HG03135 (cell line): ENCODE results near the gene GMPR.

ENCODE experiments used
- ATAC-seq: cut with Tn5 transposase; IDR thresholded peaks from one replicate; pipeline ENCODE4 v1.9.1; 2021; ENCODE audit warnings: mild to moderate bottlenecking, moderate library complexity; ENCODE audit not compliant: unreplicated experiment

The GMPR gene

DNA sequence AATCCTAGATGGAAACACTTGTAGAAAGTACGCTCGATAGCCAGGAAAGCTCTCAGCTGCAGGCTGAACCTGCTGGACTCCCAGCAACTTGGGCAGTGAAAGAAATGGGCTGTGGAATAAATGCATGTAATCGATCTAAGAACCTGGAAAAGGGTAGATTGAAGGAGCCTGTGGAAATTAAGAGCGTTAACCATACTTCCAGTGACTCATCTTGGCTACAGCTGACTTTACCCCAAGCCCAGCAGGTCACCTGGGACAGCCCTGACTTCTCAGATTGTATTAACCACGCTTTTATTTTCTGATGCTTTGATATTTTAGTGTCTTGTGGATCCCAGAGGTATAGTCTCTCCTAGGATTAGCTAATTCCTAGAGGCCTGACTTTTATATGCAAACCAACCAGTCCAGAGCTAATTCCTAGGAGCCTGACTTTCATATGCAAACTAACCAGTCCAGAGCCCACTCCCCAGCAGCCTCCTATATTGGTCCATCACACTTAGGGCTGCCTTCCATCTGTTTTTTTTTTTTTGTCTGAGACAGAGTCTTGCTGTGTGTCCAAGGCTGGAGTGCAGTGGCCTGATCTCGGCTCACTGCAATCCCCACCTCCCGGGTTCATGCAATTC lies 86.3 kb downstream of the GMPR start:
- ATAC-seq = no peak

GRCh38 chr6:16326531-16326930 lies 88.1 kb downstream of the GMPR start:
- no peak for ATAC-seq

DNA sequence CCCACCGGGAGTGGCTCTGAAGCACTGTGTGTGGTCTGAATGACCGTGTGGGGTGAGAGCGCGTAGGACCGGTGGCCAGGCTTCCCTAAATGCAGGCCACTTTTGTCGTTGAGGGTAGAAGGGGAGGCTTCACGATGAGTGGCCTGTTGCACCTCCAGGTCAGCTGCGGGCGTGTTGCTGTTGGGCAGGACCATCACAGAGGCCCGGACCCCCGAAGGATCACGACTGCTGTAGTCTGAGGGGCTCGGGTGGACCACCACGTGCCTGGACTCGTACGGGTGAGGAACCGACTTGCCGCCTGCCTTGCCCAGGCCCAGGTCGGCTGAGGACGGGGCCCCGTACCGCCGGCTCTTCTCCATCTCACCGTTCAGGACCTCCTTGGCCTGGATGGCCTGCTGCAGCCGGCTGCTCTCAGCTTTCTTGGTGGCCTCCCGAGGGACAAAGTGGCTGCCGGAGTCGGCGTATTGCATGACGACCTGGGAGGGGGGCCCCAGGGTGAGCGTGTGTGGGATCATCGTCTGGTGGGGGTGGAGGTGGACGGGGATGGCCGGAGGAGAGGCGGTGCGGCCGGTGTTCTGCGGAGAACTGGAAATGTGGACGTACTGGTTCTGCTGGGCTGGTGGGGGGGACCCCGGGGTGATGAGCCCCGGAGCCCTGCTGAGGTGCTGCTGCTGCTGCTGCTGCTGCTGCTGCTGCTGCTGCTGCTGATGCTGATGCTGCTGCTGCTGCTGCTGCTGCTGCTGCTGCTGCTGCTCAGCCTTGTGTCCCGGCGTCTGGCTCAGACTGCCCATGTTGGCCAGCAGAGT lies 88.8 kb downstream of the GMPR start:
- ATAC-seq = no peak

DNA sequence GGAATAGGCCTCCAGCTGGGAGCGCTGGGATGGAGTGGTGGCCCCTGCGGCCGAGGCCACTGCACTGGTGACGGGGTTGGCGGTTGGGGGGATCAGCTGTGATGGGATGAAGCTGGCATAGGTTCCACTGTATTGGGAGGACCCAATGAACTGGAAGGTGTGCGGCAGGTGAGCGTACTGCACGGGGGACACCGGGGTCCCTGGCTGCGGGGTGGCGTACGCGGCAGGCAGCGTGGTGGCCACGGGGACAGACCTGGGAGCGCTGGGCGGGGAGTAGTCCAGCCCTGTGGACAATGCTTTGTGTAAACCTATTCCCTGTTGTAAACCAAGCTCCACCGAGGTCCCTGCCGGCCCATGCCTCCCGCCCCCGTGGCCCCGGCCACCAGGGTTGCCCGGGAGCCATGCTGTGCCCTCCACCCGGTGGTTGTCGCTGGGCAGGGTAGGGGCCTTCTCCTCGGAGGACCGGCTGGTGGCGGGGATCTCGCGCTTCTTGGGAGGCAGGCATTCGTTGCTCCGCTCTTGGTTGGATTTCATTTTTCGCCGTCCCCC lies 89.5 kb downstream of the GMPR start:
- ATAC-seq = no peak

DNA sequence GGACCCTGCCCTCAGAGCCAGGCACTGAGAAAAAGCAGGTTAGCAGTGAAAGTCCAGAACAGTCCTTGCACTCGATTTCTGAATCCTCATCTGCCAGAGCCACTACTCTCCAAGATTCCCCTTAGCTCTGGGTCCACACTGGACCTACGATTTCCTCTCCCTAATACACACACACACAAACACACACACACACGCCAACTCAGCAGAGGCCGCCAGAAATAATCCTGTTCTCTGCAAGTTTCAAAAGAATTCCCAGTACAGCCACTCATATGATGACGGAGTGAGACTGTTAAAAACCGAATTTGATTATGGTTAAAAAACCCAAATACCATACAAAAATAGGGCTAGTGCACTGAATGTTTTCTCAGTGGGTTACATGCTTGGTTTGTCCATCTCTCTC lies 90.8 kb downstream of the GMPR start:
- no peak for ATAC-seq

DNA sequence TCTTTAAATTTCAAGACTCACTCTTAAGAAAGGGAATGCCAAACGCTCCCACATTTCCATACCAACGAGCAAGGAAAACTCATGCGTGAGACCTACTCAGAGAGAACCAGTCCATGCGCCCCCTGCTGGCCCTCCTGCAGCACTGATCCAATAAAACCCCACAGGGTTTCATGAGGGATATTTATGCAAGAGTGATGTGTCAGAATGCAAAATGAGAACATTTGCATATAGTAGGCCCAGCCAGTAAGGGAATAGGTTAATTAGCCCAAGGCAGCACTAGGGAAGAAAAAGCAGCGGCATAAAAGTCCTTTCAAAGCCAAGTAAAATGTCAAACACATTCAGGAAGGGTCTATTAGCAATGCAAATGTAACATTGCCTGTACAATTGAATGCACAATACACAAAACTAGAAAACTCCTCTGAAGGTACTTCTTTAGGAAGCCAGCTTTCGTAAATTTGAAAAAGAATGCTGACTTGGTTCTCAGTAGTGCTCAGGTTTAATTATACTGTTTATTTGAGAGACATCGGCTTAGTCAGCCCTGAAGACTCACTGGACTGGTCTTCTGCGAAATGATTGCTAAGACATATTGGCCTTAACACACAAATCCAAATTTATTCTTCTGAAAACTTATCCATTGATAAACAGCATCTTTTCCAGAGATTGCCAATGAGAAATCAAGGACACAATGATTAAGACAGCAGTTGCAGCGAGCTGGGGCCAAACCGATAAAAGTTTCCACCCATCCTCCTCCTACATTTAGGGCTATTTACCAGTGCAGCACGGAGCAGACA lies 93.2 kb downstream of the GMPR start:
- ATAC-seq = no peak

GRCh38 chr6:16332175-16332542 lies 93.8 kb downstream of the GMPR start:
- ATAC-seq = peak; percentile 83

DNA sequence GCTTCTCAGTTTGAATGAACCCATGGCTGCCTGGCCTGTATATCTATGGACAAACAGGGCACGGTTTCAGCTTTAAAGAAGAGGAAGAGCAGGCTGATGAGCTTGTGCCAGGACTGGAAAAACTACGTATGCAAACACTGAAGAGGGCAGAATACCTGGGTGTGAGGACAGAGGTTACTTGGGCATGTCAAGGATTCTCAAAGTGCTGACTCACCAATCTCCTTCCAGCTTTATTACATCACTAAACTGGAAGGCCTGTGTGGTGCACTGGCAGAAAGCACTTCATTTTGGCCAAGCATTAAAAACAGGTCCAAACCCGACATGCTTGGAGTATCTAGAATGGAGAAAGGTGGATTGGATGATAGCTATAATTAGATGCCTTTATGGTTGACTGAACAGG lies 95.2 kb downstream of the GMPR start:
- ATAC-seq = no peak

- no peak for ATAC-seq
Observed at GRCh38 chr6:16334671-16335070, 96.3 kb downstream of the GMPR start.

DNA sequence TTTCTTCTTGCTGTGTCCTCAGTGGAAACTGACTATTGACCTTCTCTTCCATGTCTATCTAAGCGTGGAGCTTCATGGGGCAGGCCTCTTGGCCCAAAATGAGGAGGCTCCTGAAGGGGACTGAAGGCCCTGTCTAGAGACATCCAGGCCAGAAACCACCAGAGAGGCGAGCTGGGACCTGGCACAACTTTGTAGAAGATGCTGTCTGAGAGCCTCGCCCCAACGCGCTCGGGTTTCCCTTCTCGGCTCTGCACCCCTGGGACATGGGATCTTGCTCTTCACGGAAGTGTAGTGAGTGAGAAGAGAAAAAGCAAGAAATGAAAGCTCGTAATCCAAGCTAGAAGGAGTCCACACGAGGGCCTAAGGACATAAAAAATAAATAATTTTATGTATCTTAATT lies 96.8 kb downstream of the GMPR start:
- ATAC-seq = no peak

GRCh38 chr6:16336056-16336818 lies 97.8 kb downstream of the GMPR start:
- ATAC-seq = no peak

DNA sequence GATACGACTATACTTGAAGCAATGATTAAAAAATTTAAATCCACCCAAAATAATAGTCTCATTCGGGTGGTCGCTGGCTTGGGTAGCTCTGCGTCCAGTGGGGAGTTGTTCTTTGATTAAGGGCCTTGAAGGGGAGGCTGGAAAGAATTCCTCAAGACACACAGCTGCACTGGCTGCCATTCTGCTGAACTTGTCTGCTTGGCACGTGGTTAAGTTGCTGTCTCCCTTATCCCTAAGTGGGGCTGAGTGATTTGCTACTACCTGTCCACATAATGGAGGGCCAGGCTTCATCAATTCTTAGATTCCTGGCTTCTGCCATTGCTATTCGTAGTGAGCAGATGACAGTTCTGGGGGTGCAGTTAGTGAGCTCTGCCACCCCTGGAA lies 98.5 kb downstream of the GMPR start:
- ATAC-seq = no peak

DNA sequence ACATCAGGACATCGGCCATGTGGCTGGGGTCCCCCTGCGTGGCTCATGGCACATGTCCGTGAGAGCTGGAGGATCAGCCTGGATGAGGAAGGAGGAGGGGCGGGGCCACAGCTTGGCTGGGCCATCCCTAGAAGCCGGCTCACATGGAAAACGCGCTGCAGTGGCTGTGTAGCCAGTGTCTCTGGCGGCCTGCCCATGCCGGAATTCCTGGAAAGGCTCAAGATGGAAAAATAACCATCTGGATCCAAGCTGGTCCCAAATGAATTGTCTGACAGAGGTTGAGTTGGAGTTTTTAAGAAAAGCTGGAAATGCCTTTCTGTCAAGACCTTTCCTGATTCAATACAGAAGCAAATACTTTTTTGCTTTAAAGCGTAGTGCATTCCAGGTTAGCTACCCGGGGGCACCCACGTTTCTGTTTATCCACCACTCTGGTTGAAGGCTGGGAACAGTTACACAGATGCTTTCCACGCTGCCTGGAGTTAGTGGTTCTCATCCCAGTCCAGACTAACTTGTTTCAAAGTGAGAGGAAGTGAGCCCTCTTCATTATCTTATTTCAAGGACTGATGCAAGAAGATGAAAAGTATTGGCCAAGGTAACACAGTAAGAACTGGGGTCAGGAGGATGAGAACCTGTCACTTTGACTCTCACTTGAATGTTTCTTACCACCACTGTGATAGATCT lies 99.0 kb downstream of the GMPR start:
- ATAC-seq = no peak

DNA sequence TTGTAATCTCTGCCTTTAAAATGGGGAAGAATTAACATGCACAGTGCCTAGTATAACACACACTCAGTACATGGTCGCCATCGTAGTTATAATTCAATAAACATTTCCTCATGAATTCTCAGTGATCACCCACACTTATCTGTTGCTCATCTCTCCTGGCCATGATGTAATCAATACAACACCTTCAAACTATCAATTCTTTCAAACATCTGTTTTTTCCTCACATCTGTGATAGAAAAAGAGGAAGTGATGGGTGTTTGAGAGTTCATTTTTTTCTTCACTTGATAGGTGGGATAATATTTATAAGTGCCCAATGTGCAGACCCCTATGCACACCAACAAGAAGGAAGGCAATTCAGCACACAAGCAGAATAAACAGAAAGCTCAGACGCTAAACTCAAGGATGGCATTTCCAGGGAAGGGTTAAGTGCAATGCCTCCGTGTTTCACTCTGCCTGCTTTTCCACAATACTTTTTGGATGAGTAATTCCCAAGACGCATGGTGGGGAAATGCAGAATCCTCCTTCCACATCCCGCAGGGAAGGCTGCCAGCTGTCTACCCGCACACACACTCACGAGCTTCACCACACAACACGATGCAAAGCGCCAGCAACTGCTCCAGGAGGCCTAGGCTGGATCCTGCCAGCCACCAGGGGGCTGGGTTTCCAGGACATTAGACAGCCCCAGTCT lies 100.3 kb downstream of the GMPR start:
- no peak for ATAC-seq

DNA sequence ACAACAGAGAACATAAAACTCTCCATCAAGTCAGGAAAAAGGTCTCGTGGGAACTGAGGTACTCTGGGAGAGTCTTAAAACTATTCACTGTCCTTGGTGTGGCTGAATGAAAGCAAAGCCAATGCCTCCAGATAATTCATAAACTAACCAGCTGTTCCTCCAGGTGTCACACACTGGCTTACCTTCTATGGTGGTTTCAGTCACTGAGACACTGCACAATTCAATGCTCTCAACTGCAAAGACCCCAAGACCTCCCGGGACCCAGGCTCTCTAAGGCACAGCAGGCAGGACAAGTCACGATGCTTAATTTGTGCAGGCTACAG lies 100.8 kb downstream of the GMPR start:
- no peak for ATAC-seq

DNA sequence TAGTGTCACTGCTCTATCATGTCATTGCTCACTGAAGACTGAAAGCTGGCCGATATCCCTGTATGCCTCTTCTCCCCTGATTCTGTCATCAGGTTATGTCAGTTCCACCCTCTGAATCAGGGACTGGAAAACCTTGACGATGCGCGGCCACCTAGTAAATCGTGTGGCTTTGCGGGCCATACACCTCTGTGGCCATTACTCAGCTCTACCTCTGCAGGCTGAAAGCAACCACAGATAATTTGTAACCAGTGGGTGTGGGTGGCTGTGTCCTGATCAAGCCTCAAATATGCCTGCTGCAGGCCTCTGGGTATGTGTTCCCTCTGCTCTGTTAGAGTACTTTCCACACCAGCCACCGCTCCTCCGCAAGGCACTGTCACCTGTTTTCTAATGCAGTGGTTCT lies 105.2 kb downstream of the GMPR start:
- no peak for ATAC-seq

DNA sequence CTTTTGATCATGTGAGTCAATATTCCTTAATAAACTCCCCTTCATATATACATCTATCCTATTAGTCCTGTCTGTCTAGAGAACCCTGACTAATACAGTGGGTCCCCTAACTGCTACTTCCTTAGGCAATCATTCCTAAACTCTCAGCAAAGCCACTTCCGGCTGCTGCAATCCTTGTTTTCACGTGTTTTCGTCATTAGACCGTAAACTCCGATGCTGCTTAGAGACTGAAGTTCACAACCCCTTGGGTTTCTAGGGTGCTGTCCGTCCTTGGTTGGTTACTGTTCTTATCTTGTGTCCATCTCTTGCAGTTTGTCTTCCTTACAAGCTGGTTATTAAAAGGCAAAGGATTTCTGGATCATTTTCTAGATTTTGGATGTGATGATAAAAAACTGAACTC lies 106.4 kb downstream of the GMPR start:
- no peak for ATAC-seq
